GM23338 (cell line): ENCODE results near the gene USF2. TPM values are rescaled to one million over a fixed set of nuclear protein-coding genes. Genes with fewer than 3 reads are reported as not detected.

Experiments used
- ATAC-seq: fragments of 200-7000 bp; cut with Tn5 transposase; 3 replicates; pipeline ENCODE4 v1.9.1; 2020
- DNase-seq: peaks from one replicate; pipeline ENCODE4 v3.0.0-alpha.2; 2015; ENCODE audit warnings: low spot score
- H2AFZ ChIP-seq: fragments of 200-600 bp; sonication (generic); 2 replicates; pipeline ENCODE4 v1.8.0; 2016; ENCODE audit warnings: antibody characterized with exemption, mild to moderate bottlenecking, moderate library complexity
- H3F3A ChIP-seq: fragments of 200-600 bp; sonication (generic); replicated peaks from 2 replicates; pipeline ENCODE4 v1.8.0; 2017; ENCODE audit warnings: antibody characterized with exemption, mixed run types, low read depth
- H3K27ac ChIP-seq: fragments of 200-600 bp; sonication (generic); 2 replicates; pipeline ENCODE4 v1.6.1; 2016; ENCODE audit warnings: low read depth
- H3K27me3 ChIP-seq: fragments of 200-600 bp; sonication (generic); 2 replicates; pipeline ENCODE4 v1.8.0; 2016; ENCODE audit warnings: mild to moderate bottlenecking, mixed run types, moderate library complexity; ENCODE audit not compliant: insufficient read depth
- H3K36me3 ChIP-seq: fragments of 200-600 bp; sonication (generic); 2 replicates; pipeline ENCODE4 v1.8.0; 2016; ENCODE audit warnings: mild to moderate bottlenecking; ENCODE audit not compliant: insufficient read depth
- H3K4me1 ChIP-seq: fragments of 200-600 bp; sonication (generic); 2 replicates; pipeline ENCODE4 v1.8.0; 2016; ENCODE audit warnings: mild to moderate bottlenecking, moderate library complexity; ENCODE audit not compliant: insufficient read depth
- H3K4me2 ChIP-seq: fragments of 200-600 bp; sonication (generic); 2 replicates; pipeline ENCODE4 v1.7.1; 2017; ENCODE audit warnings: mixed run types
- H3K4me3 ChIP-seq: fragments of 200-600 bp; sonication (generic); 2 replicates; pipeline ENCODE4 v1.6.1; 2016; ENCODE audit warnings: mixed run types
- H3K79me2 ChIP-seq: fragments of 200-600 bp; sonication (generic); replicated peaks from 2 replicates; pipeline ENCODE4 v1.8.0; 2017; ENCODE audit warnings: mild to moderate bottlenecking; ENCODE audit not compliant: insufficient read depth
- H3K9me2 ChIP-seq: fragments of 200-600 bp; sonication (generic); 2 replicates; pipeline ENCODE4 v1.8.0; 2017; ENCODE audit not compliant: insufficient read depth
- H4K20me1 ChIP-seq: fragments of 200-600 bp; sonication (generic); replicated peaks from 2 replicates; pipeline ENCODE4 v1.8.0; 2017; ENCODE audit warnings: mild to moderate bottlenecking; ENCODE audit not compliant: insufficient read depth
- H3K27ac Mint-ChIP-seq: 2 replicates; pipeline ENCODE4 v1.8.0; 2020; ENCODE audit warnings: inconsistent platforms, mild to moderate bottlenecking, moderate library complexity, mixed read lengths
- H3K27me3 Mint-ChIP-seq: 3 replicates; pipeline ENCODE4 v1.8.0; 2022; ENCODE audit warnings: low read depth, mild to moderate bottlenecking, moderate library complexity, mixed read lengths, inconsistent platforms; ENCODE audit not compliant: insufficient read depth, poor library complexity
- H3K36me3 Mint-ChIP-seq: 3 replicates; pipeline ENCODE4 v1.8.0; 2021; ENCODE audit warnings: low read depth, mild to moderate bottlenecking, inconsistent platforms, moderate library complexity, mixed read lengths
- H3K4me1 Mint-ChIP-seq: 3 replicates; pipeline ENCODE4 v1.8.0; 2020; ENCODE audit warnings: mild to moderate bottlenecking, inconsistent platforms, mixed read lengths
- H3K4me3 Mint-ChIP-seq: 3 replicates; pipeline ENCODE4 v1.8.0; 2021; ENCODE audit warnings: moderate library complexity, mild to moderate bottlenecking, inconsistent platforms, mixed read lengths
- H3K9me3 Mint-ChIP-seq: 3 replicates; pipeline ENCODE4 v1.8.0; 2020; ENCODE audit warnings: moderate library complexity, mild to moderate bottlenecking, inconsistent platforms, mixed read lengths
- CREB1 ChIP-seq: fragments of 250-450 bp; sonication (Bioruptor Pico); IDR thresholded peaks from 2 replicates; pipeline ENCODE4 v1.5.0; 2020; ENCODE audit warnings: low read depth, mild to moderate bottlenecking, moderate library complexity
- EZH2phosphoT487 ChIP-seq: fragments of 200-600 bp; sonication (generic); IDR thresholded peaks from one replicate; pipeline ENCODE4 v1.8.1; 2018; ENCODE audit warnings: antibody characterized with exemption; ENCODE audit not compliant: unreplicated experiment
- JUNB ChIP-seq: IDR thresholded peaks from one replicate; pipeline ENCODE4 v1.6.1; 2016; ENCODE audit warnings: antibody characterized with exemption; ENCODE audit not compliant: unreplicated experiment
- NANOG ChIP-seq: IDR thresholded peaks from 2 replicates; pipeline ENCODE4 v1.6.1; 2016; ENCODE audit warnings: antibody characterized with exemption, borderline replicate concordance
- POLR2AphosphoS5 ChIP-seq: IDR thresholded peaks from 2 replicates; pipeline ENCODE4 v1.6.1; 2016; ENCODE audit warnings: antibody characterized with exemption, low read depth
- REST ChIP-seq: IDR thresholded peaks from one replicate; pipeline ENCODE4 v1.6.1; 2018; ENCODE audit warnings: antibody characterized with exemption; ENCODE audit not compliant: unreplicated experiment
- STAT1 ChIP-seq: IDR thresholded peaks from one replicate; pipeline ENCODE4 v1.6.1; 2016; ENCODE audit warnings: antibody characterized with exemption; ENCODE audit not compliant: unreplicated experiment
- ZNF462 ChIP-seq: fragments of 250-450 bp; sonication (Bioruptor Pico); IDR thresholded peaks from 2 replicates; pipeline ENCODE4 v1.5.0; 2020; ENCODE audit warnings: mild to moderate bottlenecking, moderate library complexity
- polyA plus RNA-seq: library from polyadenylated mRNA; unstranded; fragments of >200 nt; fragmentation: Nextera tagmentation; extraction: Ambion mirVana; gene quantifications from 2 replicates; pipeline ENCODE4 v1.2.1, GENCODE V29; 2016
- total RNA-seq: library from RNA; depleted of rRNA; stranded (reverse); fragments of >200 nt; shearing (Covaris generic); gene quantifications from 2 replicates; pipeline ENCODE4 v1.2.3, GENCODE V29; 2014
- TF ChIP-seq, protein P1 (sequence below), 2 experiments: fragments of 200-600 bp in 1 of 2; sonication (generic) in 1 of 2; conservative IDR thresholded peaks; 2 replicates each; pipeline versions ENCODE4 v1.5.1 to v1.6.1; 2016 to 2017; ENCODE audit warnings: antibody characterized with exemption in 2 of 2, low read depth in 2 of 2, mild to moderate bottlenecking in 2 of 2, moderate library complexity in 1 of 2
- TF ChIP-seq, protein P2 (sequence below): IDR thresholded peaks from 2 replicates; pipeline ENCODE4 v1.6.1; 2016; ENCODE audit warnings: antibody characterized with exemption

The USF2 gene
- total and polyA plus RNA-seq, 2 experiments from 2014 or later = 28.9 to 60.5 TPM

DNA sequence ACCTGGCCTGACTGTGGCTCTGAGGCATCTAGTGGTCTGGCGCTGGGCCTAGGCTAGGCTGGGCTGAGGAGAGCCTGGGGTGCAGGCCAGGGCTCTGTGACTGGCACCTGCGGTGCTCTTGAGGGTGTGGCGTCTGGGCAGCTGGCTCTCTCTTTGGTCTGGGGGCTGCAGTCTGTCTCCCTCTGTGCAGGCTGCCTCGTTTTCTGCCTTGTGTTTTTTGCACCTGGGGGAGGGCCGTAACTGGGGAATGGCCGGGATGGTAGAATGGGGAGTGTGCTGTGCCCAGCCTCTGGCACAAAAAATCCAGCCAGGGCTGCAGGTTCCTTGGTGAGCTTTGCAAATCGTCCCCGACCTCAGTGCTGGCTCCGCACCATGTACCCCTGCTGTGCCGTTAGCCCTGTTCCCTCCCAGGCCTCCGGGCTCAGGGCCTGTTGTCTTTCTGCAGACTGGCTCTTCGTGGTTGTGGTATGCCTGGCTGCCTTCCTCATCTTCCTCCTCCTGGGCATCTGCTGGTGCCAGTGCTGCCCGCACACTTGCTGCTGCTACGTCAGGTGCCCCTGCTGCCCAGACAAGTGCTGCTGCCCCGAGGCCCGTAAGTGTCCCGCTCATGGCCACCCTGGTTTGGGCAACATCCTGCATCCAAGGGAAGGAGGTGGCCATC is 6.5 kb upstream of the USF2 start (continued):
- no peak for TF ChIP-seq ZNF462 (CRISPR knock-in tag)
- no peak; the same call in 1 of the 2 replicates for TF ChIP-seq POLR2AphosphoS5
- no peak for TF ChIP-seq STAT1
- TF ChIP-seq NANOG = no peak

DNA sequence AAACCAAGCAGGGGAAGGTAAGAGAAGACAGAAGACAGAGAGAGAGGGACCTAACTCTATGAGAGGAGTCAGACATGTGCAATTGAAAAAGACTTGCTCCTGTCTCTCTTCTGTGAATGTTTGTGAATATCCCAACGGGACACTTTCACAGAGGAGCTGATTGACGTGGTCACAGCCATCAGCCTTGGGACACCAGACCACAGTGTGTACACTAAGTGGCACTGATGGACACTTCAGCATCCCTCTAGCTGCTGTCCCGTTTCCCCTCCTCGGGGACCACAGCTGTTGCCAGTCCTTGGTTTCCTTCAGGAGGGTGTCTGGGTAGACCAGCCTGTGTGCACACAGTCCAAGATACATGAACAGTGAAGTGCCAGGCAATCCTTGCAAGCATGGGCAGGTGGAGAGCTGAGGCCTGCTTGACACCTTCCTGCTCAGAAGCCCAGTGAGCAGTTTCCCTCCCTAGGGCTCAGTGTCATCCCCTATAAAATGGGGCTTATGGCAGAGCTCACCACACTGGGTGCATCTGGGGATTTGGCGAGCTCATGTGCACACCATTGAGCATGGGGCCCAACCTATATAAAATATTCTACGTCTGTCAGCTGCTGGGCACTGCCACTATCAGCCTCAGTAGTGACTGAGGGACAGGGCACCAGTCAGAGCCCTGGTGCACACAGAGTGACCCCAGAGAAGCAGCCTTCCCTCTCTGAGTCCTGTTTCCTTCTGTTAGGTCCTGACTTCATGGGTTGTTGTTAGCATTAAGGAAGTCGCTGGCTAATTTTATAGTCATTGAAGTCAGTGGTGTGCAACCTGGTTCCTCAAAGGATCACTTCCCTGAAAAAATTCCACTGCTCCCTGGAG is 4.3 kb upstream of the USF2 start:
- Mint-ChIP-seq H3K4me3 (no peak overlapping the region), H3K36me3 (peaks cover 66% of the 10 kb centered on the region), H3K27me3 (peaks cover 37% of the 10 kb centered on the region), H3K9me3 (no peaks in the 10 kb centered on the region; the same call in 2 of the 3 replicates), H3K27ac (no peak overlapping the region), H3K4me1 (peaks cover 11% of the 10 kb centered on the region)
- no peak overlapping the region for H2AFZ ChIP-seq
- DNase-seq = no peak
- H3K27me3 ChIP-seq = no peaks in the 10 kb centered on the region
- no peak overlapping the region for H3K4me3 ChIP-seq
- ATAC-seq = no peak
- no peaks in the 10 kb centered on the region for H3K79me2 ChIP-seq
- peaks cover 22% of the 10 kb centered on the region for H4K20me1 ChIP-seq
- no peaks in the 10 kb centered on the region for H3K9me2 ChIP-seq
- no peak overlapping the region for H3K4me2 ChIP-seq
- no peaks in the 10 kb centered on the region for H3K4me1 ChIP-seq
- H3K27ac ChIP-seq = no peak overlapping the region
- peaks cover 15% of the 10 kb centered on the region for H3F3A ChIP-seq
- peaks cover 6% of the 10 kb centered on the region; the same call in 1 of the 2 replicates for H3K36me3 ChIP-seq
- TF ChIP-seq STAT1 (no peak), CREB1 (CRISPR knock-in tag) (no peak), REST (no peak), NANOG (no peak), POLR2AphosphoS5 (no peak), JUNB (no peak), EZH2phosphoT487 (no peak)
- TF ChIP-seq, protein P1, sequence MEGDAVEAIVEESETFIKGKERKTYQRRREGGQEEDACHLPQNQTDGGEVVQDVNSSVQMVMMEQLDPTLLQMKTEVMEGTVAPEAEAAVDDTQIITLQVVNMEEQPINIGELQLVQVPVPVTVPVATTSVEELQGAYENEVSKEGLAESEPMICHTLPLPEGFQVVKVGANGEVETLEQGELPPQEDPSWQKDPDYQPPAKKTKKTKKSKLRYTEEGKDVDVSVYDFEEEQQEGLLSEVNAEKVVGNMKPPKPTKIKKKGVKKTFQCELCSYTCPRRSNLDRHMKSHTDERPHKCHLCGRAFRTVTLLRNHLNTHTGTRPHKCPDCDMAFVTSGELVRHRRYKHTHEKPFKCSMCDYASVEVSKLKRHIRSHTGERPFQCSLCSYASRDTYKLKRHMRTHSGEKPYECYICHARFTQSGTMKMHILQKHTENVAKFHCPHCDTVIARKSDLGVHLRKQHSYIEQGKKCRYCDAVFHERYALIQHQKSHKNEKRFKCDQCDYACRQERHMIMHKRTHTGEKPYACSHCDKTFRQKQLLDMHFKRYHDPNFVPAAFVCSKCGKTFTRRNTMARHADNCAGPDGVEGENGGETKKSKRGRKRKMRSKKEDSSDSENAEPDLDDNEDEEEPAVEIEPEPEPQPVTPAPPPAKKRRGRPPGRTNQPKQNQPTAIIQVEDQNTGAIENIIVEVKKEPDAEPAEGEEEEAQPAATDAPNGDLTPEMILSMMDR (conservative IDR thresholded peaks at IDR 0.05; ENCODE audit: low read depth in 2 of 2) = no peak
- TF ChIP-seq, protein P2, sequence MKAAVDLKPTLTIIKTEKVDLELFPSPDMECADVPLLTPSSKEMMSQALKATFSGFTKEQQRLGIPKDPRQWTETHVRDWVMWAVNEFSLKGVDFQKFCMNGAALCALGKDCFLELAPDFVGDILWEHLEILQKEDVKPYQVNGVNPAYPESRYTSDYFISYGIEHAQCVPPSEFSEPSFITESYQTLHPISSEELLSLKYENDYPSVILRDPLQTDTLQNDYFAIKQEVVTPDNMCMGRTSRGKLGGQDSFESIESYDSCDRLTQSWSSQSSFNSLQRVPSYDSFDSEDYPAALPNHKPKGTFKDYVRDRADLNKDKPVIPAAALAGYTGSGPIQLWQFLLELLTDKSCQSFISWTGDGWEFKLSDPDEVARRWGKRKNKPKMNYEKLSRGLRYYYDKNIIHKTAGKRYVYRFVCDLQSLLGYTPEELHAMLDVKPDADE = no peak
